Activated gamma-delta T cell treated with anti-CD3 and anti-CD28 coated beads, Interleukin-2, amount 50 U/mL, for 16 hours (primary cell): ENCODE results near the gene SEMG1.

Experiments
- DNase-seq: peaks from one replicate; pipeline ENCODE4 v3.0.0-alpha.2; 2020; ENCODE audit warnings: low read depth

The SEMG1 gene

GRCh38 chr20:45223136-45223535, 16.3 kb downstream of the SEMG1 start:
- DNase-seq, result no peak

GRCh38 chr20:45226287-45226686, 19.5 kb downstream of the SEMG1 start:
- no peak for DNase-seq

- DNase-seq, result no peak
Observed at GRCh38 chr20:45229264-45230056, 22.6 kb downstream of the SEMG1 start.

DNA sequence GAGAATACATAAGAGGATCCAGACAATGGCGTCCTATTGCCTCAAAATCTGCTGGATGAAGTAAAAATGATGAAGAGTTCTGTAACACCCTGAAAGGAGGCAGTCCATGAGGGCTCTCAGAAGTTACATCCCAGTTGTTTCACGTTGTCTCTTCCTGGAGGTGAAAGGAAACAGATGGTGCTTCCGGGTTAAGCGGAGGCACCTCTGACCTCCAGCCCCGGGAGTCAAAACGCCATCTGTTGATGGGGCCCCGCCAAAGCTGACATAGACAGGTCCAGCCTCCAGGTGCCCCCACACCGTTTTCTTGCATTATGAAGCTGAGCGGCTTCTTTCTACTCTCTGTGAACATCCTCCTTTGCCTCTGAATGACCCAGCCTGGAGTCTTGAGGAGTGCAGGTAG, 23.8 kb downstream of the SEMG1 start:
- no peak for DNase-seq

DNA sequence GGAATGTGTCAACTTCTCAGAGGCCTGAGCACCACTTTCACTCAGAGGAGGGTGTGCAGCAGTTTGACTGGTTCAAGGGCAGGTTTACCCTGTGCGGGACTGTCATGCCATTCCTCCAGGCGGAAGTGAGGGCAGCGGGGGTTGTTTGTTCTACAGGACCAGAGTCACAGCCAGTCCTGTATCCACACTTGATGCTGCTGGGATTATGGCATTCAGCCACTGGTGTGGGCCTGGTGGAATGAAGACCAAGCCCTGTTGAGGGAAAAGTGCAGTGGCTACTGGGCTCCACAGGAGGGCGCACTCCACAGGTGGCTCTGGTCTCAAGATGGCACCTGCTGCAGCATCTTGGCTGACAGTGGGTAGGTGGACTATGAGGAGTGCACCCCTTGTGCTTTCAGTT, 29.2 kb downstream of the SEMG1 start:
- no peak for DNase-seq

- no peak for DNase-seq
Observed at GRCh38 chr20:45238139-45238538, 31.3 kb downstream of the SEMG1 start.

DNA sequence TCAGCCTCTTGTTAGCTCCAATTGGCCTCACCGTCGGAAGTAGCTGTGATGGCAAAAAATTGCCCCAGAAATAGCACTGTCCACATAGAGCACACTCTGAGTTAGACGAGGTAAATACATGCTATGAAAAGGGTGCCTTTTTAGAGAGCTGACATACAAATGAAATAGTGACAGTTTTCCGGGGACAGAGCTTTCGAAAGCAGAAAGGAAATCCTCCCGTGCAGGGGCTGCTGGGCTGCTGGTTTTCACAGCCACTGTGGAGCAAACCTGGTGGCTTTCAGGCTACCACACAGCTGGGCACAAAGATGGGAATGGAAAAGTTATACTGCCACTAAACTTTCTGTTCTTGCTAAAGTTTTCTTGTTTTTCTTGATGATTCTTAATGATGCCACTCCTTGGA, 39.3 kb downstream of the SEMG1 start:
- no peak for DNase-seq

DNA sequence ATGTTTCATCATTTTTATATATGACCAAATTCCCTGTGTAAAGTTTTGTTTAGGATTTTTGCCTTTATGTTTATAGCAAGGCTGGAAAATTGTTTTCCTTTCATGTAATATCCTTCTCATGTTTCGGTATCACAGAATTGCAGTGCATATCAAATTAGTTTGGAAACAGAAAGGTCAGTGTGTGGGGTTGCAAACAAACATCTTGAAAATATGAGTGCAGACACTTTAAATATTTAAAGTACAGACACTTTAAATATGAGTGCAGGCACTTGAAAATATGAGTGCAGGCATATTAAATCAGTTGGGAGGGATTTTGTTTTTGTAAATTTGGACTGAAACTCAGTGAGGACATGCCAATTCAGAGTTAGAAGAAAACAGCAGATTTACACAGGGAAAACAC, 41.0 kb downstream of the SEMG1 start:
- no peak for DNase-seq

DNA sequence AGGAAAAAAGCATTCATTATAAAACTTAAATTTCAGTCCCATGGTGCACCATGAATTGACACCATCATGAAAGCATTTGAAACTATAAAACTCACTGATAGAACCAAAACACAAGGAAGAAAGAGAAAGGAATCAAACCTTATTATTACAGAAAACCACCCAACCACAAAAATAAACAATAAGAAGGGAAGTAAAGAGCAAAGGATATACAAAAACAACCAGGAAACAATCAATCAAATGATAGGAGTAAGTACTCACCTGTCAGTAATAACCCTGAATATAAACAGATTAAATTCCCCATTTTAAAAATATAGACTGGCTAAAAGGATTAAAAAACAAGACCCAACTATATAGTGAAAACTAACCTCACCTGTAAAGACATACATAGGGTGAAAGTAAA, 41.8 kb downstream of the SEMG1 start:
- no peak for DNase-seq

GRCh38 chr20:45251884-45252560, 45.2 kb downstream of the SEMG1 start:
- no peak for DNase-seq

GRCh38 chr20:45253261-45253660, 46.4 kb downstream of the SEMG1 start:
- DNase-seq, result no peak

DNA sequence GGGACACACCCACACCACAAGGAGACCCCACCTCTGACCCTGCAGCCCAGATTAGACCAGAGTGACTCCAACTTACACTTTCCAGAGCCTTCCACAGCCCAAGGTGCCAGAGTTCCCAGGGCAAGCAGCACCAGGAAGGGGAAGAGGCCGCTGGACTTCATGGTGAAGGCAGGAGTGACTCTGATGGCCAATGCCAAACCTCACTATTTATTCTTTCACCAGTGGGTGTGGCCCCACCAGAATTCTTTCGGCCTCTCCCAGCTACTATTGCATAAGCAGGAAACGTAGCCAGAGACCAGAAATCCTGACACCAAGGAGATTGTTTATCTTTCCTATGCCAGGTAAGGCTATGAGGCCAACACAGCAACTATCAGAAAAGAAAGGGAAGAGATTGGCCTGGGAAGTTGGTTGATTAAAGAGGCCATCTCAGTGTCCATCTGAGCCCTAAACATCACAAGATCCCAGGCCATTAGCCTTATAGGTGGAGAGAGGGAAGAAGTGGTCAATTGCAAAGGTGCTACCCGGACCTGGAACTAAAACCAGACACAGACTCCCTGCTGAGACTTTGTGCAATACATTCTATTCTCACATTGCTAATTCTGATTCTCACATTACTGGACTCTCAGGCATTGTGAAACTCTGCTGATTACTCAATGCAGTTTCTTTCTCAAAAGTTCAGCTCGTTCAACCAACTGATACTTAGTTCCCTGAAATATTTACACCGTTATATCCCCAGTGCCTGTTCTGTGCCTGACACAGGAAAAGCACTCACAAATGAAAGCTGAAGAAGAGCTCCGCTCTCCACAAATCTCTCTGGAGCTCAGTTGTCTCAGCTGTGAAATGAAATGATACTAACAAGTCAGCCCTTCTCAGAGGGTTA, 47.8 kb downstream of the SEMG1 start, which contains the start of gene SLPI:
SLPI (minus strand) TSS at position 182 of the 880 bp plus-strand sequence; CDS start at position 161, 21 bp downstream.
- DNase-seq, result no peak

GRCh38 chr20:45257161-45257560, 50.3 kb downstream of the SEMG1 start:
- no peak for DNase-seq

DNA sequence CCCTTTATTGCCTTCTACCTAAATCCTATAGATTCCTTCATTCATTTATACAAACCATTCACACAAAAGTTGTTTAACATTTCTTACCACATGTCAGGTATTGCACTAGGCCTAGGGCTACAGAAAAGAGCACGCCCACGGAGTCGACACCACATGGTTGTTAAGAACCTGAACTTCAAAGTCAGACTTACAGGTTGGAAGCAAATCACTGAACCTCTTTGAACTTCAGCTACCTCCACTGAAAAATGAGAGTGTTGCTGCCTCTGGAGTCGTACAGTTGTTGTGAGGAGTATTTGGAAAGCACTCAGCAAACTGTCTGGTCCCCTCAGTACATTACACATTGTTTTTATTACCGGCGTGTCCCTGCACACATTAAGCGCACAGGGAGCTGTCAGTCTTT, 50.9 kb downstream of the SEMG1 start:
- no peak for DNase-seq

DNA sequence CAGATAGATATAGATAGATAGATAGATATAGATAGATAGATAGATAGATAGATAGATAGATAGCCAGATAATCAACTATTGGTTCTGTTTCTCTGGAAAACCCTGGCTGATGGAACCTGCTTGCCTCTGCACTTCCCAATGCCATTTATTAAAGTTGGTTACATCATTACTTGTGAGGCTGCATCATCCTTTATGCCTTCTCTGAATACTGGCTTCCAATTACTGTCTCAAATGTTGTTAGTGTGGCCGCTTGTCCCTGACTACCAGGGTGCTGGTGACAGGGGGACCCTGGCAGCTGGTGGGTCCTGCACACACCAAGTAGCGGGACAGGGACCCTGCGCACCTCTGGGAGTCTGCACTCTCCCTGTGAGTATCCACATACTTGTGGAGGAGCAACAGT, 51.4 kb downstream of the SEMG1 start:
- DNase-seq, result no peak

DNA sequence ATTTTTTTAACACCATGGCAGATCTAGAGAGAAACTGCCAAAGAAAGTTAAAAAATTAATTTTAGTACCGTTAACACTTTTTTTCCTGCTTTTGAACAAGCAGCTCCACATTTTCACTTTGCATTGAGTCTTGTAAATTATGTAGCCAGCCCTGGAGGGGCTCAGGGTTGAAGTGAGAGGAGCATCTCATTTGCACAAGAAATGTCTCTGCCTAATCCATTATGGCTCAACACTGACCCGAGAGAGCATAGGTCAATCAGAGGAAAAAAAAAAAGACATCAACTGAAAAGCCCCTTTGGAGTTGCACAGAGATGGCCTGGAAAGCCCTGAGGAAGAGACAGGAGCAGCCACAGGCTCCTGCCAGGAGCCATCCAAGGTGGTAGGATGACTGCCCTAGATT, 51.8 kb downstream of the SEMG1 start:
- DNase-seq, result no peak
